ENCODE results near the gene SKI. TPM values are rescaled to one million over a fixed set of nuclear protein-coding genes. Genes with fewer than 3 reads are reported as not detected.

SKI gene
- total and polyA plus RNA-seq, 2 donors (not counting 1 experiment from before 2014, with no cell fraction given), result 14.9 to 74.9 TPM

GRCh38 chr1:2209400-2210083 lies 18.6 kb upstream of the SKI start:
- H2AFZ ChIP-seq (ENCODE audit: insufficient read depth, low read depth, low read length, poor library complexity, severe bottlenecking), result no peak overlapping the region
- peaks cover 0 to 3% (median 0%) of the 10 kb centered on the region in 3 donors for H3K9me3 ChIP-seq (ENCODE audit: control extremely low read depth in 1 of 3, control insufficient read depth in 2 of 3, insufficient read depth in 1 of 3, low read length in 2 of 3)
- Mint-ChIP-seq H3K4me3 (no peak overlapping the region), H3K27ac (no peak overlapping the region), H3K4me1 (peaks cover 13% of the 10 kb centered on the region), H3K9me3 (ENCODE audit: insufficient read depth) (no peaks in the 10 kb centered on the region), H3K27me3 (no peaks in the 10 kb centered on the region)
- 94% methylated on average over 16 of the region's 18 CpGs for WGBS (ENCODE audit: insufficient coverage)
- ChIA-PET POLR2A (no interaction called here), CTCF (no interaction called here)
- no peak overlapping the region for H3K27ac ChIP-seq (ENCODE audit: low read length in 2 of 2)
- H3K4me3 ChIP-seq (ENCODE audit: control extremely low read depth in 1 of 5, extremely low read depth in 1 of 5, insufficient read depth in 1 of 5, low read depth in 2 of 5, low read length in 4 of 5), result no peak overlapping the region
- intact Hi-C loops (cut with micrococcal nuclease), result loop anchor here (5.0 kb wide), 1 partner anchor 77 kb away; no protein-coding TSS in a partner anchor
- ATAC-seq (ENCODE audit: low read depth) (no peak), DNase-seq (no peak)
- H3K4me2 ChIP-seq (replicated peaks; ENCODE audit: low read depth, low read length, poor library complexity, severe bottlenecking), result no peak overlapping the region
- H4K20me1 ChIP-seq (ENCODE audit: control insufficient read depth, insufficient read depth, low read length, poor library complexity, severe bottlenecking), result no peaks in the 10 kb centered on the region
- TF ChIP-seq EZH2 (IDR thresholded peaks at IDR 0.05; ENCODE audit: borderline replicate concordance, insufficient read depth, low read depth, low read length, poor library complexity, severe bottlenecking), result no peak
- TF ChIP-seq, protein P1, sequence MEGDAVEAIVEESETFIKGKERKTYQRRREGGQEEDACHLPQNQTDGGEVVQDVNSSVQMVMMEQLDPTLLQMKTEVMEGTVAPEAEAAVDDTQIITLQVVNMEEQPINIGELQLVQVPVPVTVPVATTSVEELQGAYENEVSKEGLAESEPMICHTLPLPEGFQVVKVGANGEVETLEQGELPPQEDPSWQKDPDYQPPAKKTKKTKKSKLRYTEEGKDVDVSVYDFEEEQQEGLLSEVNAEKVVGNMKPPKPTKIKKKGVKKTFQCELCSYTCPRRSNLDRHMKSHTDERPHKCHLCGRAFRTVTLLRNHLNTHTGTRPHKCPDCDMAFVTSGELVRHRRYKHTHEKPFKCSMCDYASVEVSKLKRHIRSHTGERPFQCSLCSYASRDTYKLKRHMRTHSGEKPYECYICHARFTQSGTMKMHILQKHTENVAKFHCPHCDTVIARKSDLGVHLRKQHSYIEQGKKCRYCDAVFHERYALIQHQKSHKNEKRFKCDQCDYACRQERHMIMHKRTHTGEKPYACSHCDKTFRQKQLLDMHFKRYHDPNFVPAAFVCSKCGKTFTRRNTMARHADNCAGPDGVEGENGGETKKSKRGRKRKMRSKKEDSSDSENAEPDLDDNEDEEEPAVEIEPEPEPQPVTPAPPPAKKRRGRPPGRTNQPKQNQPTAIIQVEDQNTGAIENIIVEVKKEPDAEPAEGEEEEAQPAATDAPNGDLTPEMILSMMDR (IDR thresholded peaks at IDR 0.05), result no peak
- peaks cover 17 to 26% of the 10 kb centered on the region in 2 donors for H3K4me1 ChIP-seq (ENCODE audit: control insufficient read depth in 2 of 2, insufficient read depth in 2 of 2, low read length in 2 of 2)
- no peak overlapping the region for H3K9ac ChIP-seq (ENCODE audit: low read length)
- no peaks in the 10 kb centered on the region for H3K36me3 ChIP-seq (replicated peaks in 1 of 2; ENCODE audit: control extremely low read depth in 1 of 2, control insufficient read depth in 1 of 2, extremely low read depth in 1 of 2, insufficient read depth in 2 of 2, low read length in 1 of 2)
- peaks cover 0 to 10% (median 3%) of the 10 kb centered on the region in 4 experiments for H3K27me3 ChIP-seq (replicated peaks in 1 of 4; ENCODE audit: control extremely low read depth in 1 of 4, control insufficient read depth in 3 of 4, insufficient read depth in 4 of 4, low read length in 3 of 4)
- H3K79me2 ChIP-seq (ENCODE audit: control insufficient read depth, insufficient read depth, low read length), result no peaks in the 10 kb centered on the region

DNA sequence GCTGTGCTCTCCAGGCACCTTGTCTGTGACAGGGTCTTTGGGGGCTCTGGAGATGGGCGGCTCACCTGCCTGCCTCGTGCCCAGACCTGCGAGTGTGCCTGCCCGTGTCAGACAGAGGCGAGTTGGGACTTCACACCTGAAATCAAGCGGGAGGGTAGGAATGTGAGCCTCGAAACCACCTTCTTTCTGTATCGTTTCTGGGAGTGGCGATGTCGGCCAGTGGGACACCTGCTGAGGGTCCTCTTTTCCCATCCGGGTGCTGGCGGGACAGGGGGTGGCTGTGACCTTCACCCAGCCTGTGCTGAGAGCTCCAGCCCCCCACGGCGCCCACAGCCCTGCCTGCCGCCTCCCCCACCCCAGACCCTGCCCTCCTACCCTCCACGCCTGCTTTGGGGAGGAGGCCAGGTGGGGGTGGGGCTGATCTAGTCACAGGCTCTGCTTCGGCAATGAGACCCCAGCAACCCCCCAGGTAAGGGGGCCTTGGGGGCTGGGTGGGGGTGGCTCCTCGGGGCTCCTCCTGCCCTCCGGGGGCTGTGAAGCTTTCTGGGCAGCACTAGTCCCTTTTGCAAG lies 17.9 kb upstream of the SKI start:
- TF ChIP-seq, protein P1 (IDR thresholded peaks at IDR 0.05), result no peak
- TF ChIP-seq EZH2 (IDR thresholded peaks at IDR 0.05; ENCODE audit: borderline replicate concordance, insufficient read depth, low read depth, low read length, poor library complexity, severe bottlenecking), result no peak
- CTCF ChIA-PET, result no interaction called here

More for the DNA sequence above, 17.9 kb upstream of the SKI start:
- Histone ChIP-seq H3K27me3 (replicated peaks in 1 of 4; ENCODE audit: control extremely low read depth in 1 of 4, control insufficient read depth in 3 of 4, insufficient read depth in 4 of 4, low read length in 3 of 4) (peaks cover 0 to 10% (median 3%) of the 10 kb centered on the region in 4 experiments), H3K4me1 (ENCODE audit: control insufficient read depth in 2 of 2, insufficient read depth in 2 of 2, low read length in 2 of 2) (peaks cover 16 to 25% of the 10 kb centered on the region in 2 donors), H4K20me1 (ENCODE audit: control insufficient read depth, insufficient read depth, low read length, poor library complexity, severe bottlenecking) (no peaks in the 10 kb centered on the region), H3K4me2 (replicated peaks; ENCODE audit: low read depth, low read length, poor library complexity, severe bottlenecking) (no peak overlapping the region), H3K9me3 (ENCODE audit: control extremely low read depth in 1 of 3, control insufficient read depth in 2 of 3, insufficient read depth in 1 of 3, low read length in 2 of 3) (peaks cover 0 to 3% (median 0%) of the 10 kb centered on the region in 3 donors), H3K4me3 (ENCODE audit: control extremely low read depth in 1 of 5, extremely low read depth in 1 of 5, insufficient read depth in 1 of 5, low read depth in 2 of 5, low read length in 4 of 5) (no peak overlapping the region), H3K9ac (ENCODE audit: low read length) (no peak overlapping the region), H2AFZ (ENCODE audit: insufficient read depth, low read depth, low read length, poor library complexity, severe bottlenecking) (no peak overlapping the region), H3K36me3 (replicated peaks in 1 of 2; ENCODE audit: control extremely low read depth in 1 of 2, control insufficient read depth in 1 of 2, extremely low read depth in 1 of 2, insufficient read depth in 2 of 2, low read length in 1 of 2) (no peaks in the 10 kb centered on the region), H3K79me2 (ENCODE audit: control insufficient read depth, insufficient read depth, low read length) (no peaks in the 10 kb centered on the region), H3K27ac (ENCODE audit: low read length in 2 of 2) (no peak overlapping the region)
- intact Hi-C loops (cut with micrococcal nuclease), result no loop called here
- POLR2A ChIA-PET, result no interaction called here
- H3K9me3 Mint-ChIP-seq (ENCODE audit: insufficient read depth), result no peaks in the 10 kb centered on the region
- H3K4me3 Mint-ChIP-seq, result no peak overlapping the region
- H3K27me3 Mint-ChIP-seq, result no peaks in the 10 kb centered on the region
- DNase-seq, result no peak
- ATAC-seq (ENCODE audit: low read depth), result no peak
- WGBS (ENCODE audit: insufficient coverage), result 87% methylated on average over 15 of the region's 19 CpGs
- H3K27ac Mint-ChIP-seq, result no peak overlapping the region
- H3K4me1 Mint-ChIP-seq, result peaks cover 12% of the 10 kb centered on the region

All from B cell (primary cell).